Measurements from ENCODE around the gene NSMF. TPM values are rescaled to one million over a fixed set of nuclear protein-coding genes. Genes with fewer than 3 reads are reported as not detected.
"Not testable (repeated sequence)": the region's sequence is repeated elsewhere in the genome, so short reads cannot be mapped to it uniquely, and the experiment has no call there.

The NSMF gene
- total and polyA plus RNA-seq, 2 of the 8 experiments (the other 6 are each of a cell fraction or from before 2014, with no cell fraction given) = 56.7 to 65.1 TPM

DNA sequence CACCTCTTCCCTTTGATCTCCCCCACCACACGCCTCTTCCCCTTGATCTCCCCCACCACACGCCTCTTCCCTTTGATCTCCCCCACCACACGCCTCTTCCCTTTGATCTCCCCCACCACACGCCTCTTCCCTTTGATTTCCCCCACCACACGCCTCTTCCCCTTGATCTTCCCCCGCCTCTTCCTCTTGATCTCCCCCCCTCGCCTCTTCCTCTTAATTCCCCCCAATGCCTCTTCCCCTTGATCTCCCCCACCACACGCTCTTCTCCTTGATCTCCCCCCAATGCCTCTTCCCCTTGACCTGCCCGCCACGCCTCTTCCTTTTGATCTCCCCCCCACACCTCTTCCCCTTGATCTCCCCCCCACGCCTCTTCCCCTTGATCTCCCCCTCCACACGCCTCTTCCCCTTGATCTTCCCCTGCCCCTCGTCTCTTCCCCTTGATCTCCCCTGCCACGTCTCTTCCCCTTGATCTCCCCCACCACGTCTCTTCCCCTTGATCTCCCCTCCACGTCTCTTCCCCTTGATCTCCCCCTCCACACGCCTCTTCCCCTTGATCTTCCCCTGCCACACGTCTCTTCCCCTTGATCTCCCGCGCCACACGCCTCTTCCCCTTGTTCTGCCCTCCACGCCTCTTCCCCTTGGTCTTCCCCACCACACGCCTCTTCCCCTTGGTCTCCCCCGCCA lies 8.5 kb downstream of the NSMF start:
- H2BK5ac ChIP-seq (ENCODE audit: low read depth, low read length); H3K4ac ChIP-seq (replicated peaks; ENCODE audit: insufficient read length, low read depth, low read length); H3K4me3 ChIP-seq (ENCODE audit: extremely low read depth in 1 of 4, insufficient read depth in 2 of 4, low read depth in 3 of 4, low read length in 4 of 4); H4K20me1 ChIP-seq (replicated peaks in 1 of 2; ENCODE audit: control insufficient read depth in 1 of 2, insufficient read depth in 2 of 2, low read length in 2 of 2); H3K79me1 ChIP-seq (ENCODE audit: low read depth, low read length); H2BK120ac ChIP-seq (replicated peaks; ENCODE audit: low read depth, low read length); H3K23me2 ChIP-seq (ENCODE audit: low read depth, low read length); H3K79me2 ChIP-seq (ENCODE audit: control insufficient read depth in 1 of 2, insufficient read depth in 2 of 2, low read length in 2 of 2); H3K9me3 ChIP-seq (ENCODE audit: insufficient read depth in 2 of 2, low read depth in 1 of 2, low read length in 1 of 2); H3K18ac ChIP-seq (ENCODE audit: extremely low read depth, low read length); DNase-seq (ENCODE audit: low read depth in 1 of 2, low spot score in 2 of 2); H4K8ac ChIP-seq (ENCODE audit: extremely low read depth, insufficient read depth, low read length); H3K9ac ChIP-seq (replicated peaks in 1 of 4; ENCODE audit: extremely low read depth in 1 of 4, low read depth in 3 of 4, low read length in 3 of 4); H3K56ac ChIP-seq (replicated peaks; ENCODE audit: insufficient read length, low read depth, low read length); H3K27me3 ChIP-seq (replicated peaks in 1 of 4; ENCODE audit: control insufficient read depth in 3 of 4, extremely low read depth in 1 of 4, insufficient read depth in 3 of 4, low read length in 3 of 4); H3K23ac ChIP-seq (ENCODE audit: insufficient read length); H3K4me2 ChIP-seq (ENCODE audit: insufficient read depth in 1 of 2, low read depth in 2 of 2, low read length in 2 of 2); FAIRE-seq; H3K27ac ChIP-seq (ENCODE audit: low read depth, low read length); CTCF ChIA-PET (ENCODE audit: partially characterized antibody); H4K91ac ChIP-seq (replicated peaks; ENCODE audit: insufficient read length, low read length); H3K14ac ChIP-seq (ENCODE audit: insufficient read length); H2AK5ac ChIP-seq (ENCODE audit: low read depth, low read length); H2BK20ac ChIP-seq (ENCODE audit: low read length); H2BK15ac ChIP-seq (ENCODE audit: low read length); H2AFZ ChIP-seq (ENCODE audit: low read length); H4K5ac ChIP-seq (ENCODE audit: insufficient read length, low read depth, low read length); H2BK12ac ChIP-seq (ENCODE audit: low read depth, low read length): not testable (repeated sequence)
- Histone ChIP-seq H3K36me3 (ENCODE audit: control insufficient read depth in 2 of 4, insufficient read depth in 4 of 4, low read length in 3 of 4) (peaks cover under 1 to 13% (median 4%) of the 10 kb centered on the region in 4 experiments; a peak in 4 of 8 replicates), H3K4me1 (replicated peaks in 1 of 4; ENCODE audit: control insufficient read depth in 3 of 4, insufficient read depth in 4 of 4, low read length in 3 of 4) (peaks cover 0 to 15% (median 13%) of the 10 kb centered on the region in 4 experiments; a peak in 5 of 7 replicates)
- POLR2A ChIA-PET (ENCODE audit: partially characterized antibody) = interaction anchor here (0.6 kb wide), 1 partner anchor 9 kb away, joined by 3 read pairs; the partner anchor contains the start of gene ENTPD8
- WGBS, 2 experiments (ENCODE audit: extremely low coverage in 1 of 2, insufficient coverage in 1 of 2, insufficient read length in 1 of 2, insufficient replicate concordance in 2 of 2, low coverage in 1 of 2, low lambda C conversion rate in 2 of 2, missing lambda C conversion rate in 1 of 2) = no CpG with 5 or more reads among the region's 24 CpGs

Measured in H1 (cell line).